Measurements from ENCODE around the gene APBB1. TPM values are rescaled to one million over a fixed set of nuclear protein-coding genes. Genes with fewer than 3 reads are reported as not detected.

Gene APBB1
- polyA plus RNA-seq, 2 of the 4 experiments (the other 2 are of a cell fraction), result 13.6 to 16.4 TPM

GRCh38 chr11:6456361-6457073, 37.6 kb upstream of the APBB1 start:
- H3K4me2 ChIP-seq, result no peak overlapping the region
- 95% methylated on average over 41 of the region's 56 CpGs for WGBS (ENCODE audit: missing lambda C conversion rate)
- POLR2A ChIA-PET, result no interaction called here
- no peak overlapping the region for H3K27ac ChIP-seq
- H3K4me3 ChIP-seq, result no peak overlapping the region
- CTCF ChIA-PET, result interaction anchor here (1.0 to 2.1 kb wide), 3 partner anchors 9 to 12 kb away, joined by 3 to 7 read pairs (median 3); no protein-coding TSS in a partner anchor
- DNase-seq (ENCODE audit: low read depth in 1 of 2, low spot score in 1 of 2) (no peak), ATAC-seq (no peak; a peak in 1 of 6 replicates), FAIRE-seq (no peak)
- H3K9me3 ChIP-seq, result no peaks in the 10 kb centered on the region
- no peaks in the 10 kb centered on the region for H3K4me1 ChIP-seq
- TF ChIP-seq HES2 (IDR thresholded peaks at IDR 0.05), result no peak
- TF ChIP-seq GATA3 (IDR thresholded peaks at IDR 0.05; ENCODE audit: borderline replicate concordance), result no peak
- no peak for TF ChIP-seq SMC3 (IDR thresholded peaks at IDR 0.05)
- no peak for TF ChIP-seq RAD21 (conservative IDR thresholded peaks at IDR 0.05 in 1 of 2, IDR thresholded peaks at IDR 0.05 in 1 of 2)
- TF ChIP-seq PHF8 (IDR thresholded peaks at IDR 0.05; ENCODE audit: borderline replicate concordance, low read depth), result no peak
- no peak for TF ChIP-seq KDM1A (IDR thresholded peaks at IDR 0.05; ENCODE audit: low read depth)
- TF ChIP-seq MYC (IDR thresholded peaks at IDR 0.05; ENCODE audit: borderline replicate concordance, low read length), result no peak
- no peak for TF ChIP-seq REST (IDR thresholded peaks at IDR 0.05)
- TF ChIP-seq ATOH8 (CRISPR knock-in tag; IDR thresholded peaks at IDR 0.05; ENCODE audit: low read depth), result no peak
- no peak for TF ChIP-seq TFCP2L1 (CRISPR knock-in tag; IDR thresholded peaks at IDR 0.05)
- TF ChIP-seq HEYL (CRISPR knock-in tag; IDR thresholded peaks at IDR 0.05), result no peak
- TF ChIP-seq EHF (CRISPR knock-in tag; IDR thresholded peaks at IDR 0.05), result no peak
- no peak for TF ChIP-seq BCL3 (IDR thresholded peaks at IDR 0.05)
- no peak for TF ChIP-seq HOXB13 (CRISPR knock-in tag; IDR thresholded peaks at IDR 0.05; ENCODE audit: low read depth)
- no peak for TF ChIP-seq ZNF302 (CRISPR knock-in tag; IDR thresholded peaks at IDR 0.05)

GRCh38 chr11:6455070-6455469, 36.2 kb upstream of the APBB1 start:
- no peaks in the 10 kb centered on the region for H3K4me1 ChIP-seq
- no peak overlapping the region for H3K4me3 ChIP-seq
- DNase-seq (ENCODE audit: low read depth in 1 of 2, low spot score in 1 of 2) (no peak), ATAC-seq (no peak), FAIRE-seq (no peak)
- no peak for TF ChIP-seq BCL3 (IDR thresholded peaks at IDR 0.05)
- ChIA-PET CTCF (interaction anchor here (1.0 to 3.8 kb wide), 7 partner anchors 9 to 102 kb away, joined by 3 to 19 read pairs (median 4); no protein-coding TSS in a partner anchor), POLR2A (no interaction called here)
- no peak overlapping the region for H3K27ac ChIP-seq
- no peaks in the 10 kb centered on the region for H3K9me3 ChIP-seq
- 67% methylated on average over 2 of the region's 2 CpGs for WGBS (ENCODE audit: missing lambda C conversion rate)
- H3K4me2 ChIP-seq, result no peak overlapping the region

Measured in A549 (cell line).